Measurements from ENCODE around the gene TCF3.
"Not testable (repeated sequence)": the region's sequence is repeated elsewhere in the genome, so short reads cannot be mapped to it uniquely, and the experiment has no call there.

The TCF3 gene

DNA sequence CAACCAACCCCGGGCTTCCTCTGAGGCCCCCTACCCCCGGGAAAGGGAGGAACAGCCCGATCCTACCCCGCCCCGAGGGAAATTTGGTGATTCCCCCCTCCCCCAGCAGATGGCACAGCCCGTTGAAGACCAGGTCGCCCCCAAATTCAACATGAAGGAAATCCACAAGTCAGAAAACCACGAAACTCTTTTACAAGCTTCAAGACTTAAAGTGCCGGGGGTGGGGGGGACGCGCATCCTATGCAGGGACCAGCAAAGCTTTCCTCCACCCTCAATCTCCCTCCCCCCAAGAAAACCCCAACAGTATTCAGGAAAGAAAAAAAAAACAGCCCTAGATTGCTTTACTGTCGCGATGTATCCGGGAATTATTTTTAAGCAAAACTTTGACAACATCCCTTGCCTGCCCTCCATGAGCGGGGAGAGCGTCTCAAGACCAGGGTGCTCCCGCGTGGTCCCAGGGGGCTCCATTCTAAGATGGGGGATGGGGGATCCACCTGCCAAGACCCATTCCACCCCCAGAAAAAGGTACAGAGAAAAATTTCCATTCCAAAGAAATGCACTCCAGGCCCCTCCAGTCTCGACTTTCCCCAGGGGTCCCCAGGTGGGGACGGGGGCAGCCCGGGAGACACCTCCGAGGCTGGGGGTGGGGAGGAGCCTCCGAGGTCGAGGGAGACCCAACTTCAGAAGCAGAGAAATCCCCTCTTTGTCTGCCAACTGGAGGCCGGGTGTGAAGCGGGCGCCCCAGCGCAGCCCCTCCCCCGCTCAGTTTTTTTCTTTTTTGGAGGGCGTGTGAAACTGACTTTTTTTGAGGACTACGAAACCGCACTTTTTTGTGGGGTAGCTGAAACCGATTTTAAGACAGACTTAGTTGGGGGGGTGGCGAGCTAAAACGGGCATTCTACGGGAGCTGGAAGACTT, 1.5 kb downstream of the TCF3 start:
- peak; percentile 45 to 56 for DNase-seq (ENCODE audit: low read depth in 2 of 2)

DNA sequence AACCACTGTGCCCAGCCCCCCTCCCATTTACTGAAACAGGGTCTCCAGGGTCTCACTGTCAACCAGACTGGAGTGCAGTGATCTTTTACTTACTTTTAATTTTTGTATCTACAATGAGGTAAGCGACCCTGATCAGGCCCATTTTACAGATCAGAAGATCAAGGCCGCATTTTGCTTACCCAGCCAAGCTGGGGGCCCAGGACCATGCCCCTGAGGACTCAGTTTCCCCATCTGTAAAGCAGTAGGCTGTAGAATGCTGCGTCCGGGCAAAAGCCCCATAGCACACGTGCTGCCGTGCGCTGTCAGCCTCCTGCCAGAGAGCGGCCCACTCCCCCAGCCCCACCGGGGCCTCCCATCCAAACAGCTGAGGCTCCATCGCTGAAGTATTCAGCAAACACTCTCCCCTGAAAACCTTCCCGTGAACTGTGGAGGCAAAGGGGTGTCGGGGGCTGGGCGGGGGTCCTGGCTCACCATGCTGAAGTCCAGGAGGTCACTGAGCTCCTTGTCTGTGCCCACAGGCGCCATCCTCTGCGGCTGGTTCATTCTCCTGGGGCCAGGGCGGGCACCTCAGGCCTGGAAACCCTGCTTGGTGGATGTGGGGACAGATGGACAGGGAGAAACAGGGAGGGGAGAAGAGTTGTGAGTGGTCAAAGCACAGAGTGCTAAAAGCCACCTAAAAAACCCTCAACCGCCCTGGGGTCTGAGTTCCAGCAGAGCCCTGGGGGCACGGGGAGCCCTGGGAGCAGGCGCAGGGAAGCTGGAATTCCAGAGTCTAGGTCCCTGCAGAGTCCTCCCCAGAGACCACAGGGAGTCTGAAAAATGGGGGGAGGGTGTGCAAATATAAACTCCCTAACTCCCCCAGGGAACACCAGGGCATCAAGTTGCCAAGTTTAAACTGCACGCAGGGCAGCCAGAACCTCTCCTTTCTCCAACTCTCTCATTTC, 2.4 kb downstream of the TCF3 start:
- no peak for DNase-seq (ENCODE audit: low read depth in 2 of 2)

DNA sequence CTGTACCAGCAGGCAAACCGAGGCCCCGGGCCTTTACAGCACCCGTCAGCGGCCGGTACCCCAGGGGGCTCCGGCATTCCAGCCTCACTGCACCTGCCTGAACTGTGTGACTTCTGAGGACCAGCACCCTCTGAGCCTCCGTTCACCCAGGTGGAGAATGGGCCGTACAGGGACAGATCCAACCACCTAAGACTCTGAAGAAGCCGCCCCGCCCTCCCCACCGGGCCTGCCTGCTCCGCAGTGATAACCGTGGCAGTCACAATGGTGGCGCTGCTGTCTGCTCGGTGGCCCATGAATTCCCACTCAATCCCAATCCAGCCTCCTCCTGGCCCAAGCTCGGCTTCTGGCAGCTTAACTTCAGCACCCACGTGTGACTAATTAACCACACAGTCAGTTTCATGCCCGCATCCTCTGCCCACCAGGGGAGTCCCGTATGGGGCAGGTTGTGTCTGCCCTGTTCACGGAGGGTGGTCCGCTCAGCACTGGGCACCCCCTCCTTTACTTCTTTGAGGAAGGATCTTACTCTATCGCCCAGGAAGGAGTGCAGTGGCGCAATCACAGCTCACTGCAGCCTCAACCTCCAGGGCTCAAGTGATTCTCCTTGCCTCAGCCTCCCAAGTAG, 3.4 kb downstream of the TCF3 start:
- no peak for DNase-seq (ENCODE audit: low read depth in 2 of 2)

DNA sequence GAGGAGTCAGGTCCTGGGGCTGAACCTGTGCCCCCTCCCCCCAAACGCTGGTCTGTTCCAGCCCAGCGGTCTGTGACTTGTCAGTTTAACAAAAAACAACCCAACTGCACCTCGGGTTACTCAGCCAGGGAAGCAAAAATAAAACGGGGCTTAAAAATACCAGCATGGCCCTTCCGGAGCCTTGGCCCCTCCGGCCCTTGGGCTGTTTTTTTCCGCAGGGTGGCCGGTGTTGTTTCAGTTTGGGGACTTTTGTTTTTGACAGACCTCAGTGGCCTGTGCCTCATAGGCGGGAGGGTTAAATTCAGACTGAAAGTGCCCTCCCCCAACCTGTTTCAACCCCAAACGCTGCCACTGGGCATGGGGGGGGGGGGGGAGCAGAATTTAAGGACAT, 4.0 kb downstream of the TCF3 start:
- no peak for DNase-seq (ENCODE audit: low read depth in 2 of 2)

- DNase-seq (ENCODE audit: low read depth in 2 of 2) = no peak
Observed at GRCh38 chr19:1647501-1648458, 4.6 kb downstream of the TCF3 start.

GRCh38 chr19:1646659-1647453, 5.6 kb downstream of the TCF3 start:
- no peak for DNase-seq (ENCODE audit: low read depth in 2 of 2)

DNA sequence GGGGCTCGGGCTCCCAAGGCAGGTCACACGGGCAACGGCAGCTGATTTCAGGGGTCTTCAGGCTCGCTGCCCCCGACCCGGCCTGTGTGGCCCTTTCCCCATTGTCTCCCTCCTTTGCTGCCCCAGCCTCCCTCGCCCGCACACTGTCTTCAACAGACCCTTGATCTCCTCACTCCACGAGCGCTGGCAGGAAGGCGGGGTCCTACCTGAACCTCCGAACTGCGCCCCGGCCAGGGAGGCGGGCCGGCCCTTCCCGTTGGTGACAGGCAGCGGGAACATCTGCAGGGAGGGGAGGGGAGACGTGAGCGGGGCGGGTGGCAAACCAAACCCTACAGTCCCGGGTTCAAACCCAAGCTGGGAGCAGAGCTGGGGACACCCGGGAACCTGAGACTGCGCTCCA, 6.3 kb downstream of the TCF3 start:
- DNase-seq (ENCODE audit: low read depth in 2 of 2) = no peak

GRCh38 chr19:1645299-1645698, 7.1 kb downstream of the TCF3 start:
- DNase-seq (ENCODE audit: low read depth in 2 of 2) = no peak

DNA sequence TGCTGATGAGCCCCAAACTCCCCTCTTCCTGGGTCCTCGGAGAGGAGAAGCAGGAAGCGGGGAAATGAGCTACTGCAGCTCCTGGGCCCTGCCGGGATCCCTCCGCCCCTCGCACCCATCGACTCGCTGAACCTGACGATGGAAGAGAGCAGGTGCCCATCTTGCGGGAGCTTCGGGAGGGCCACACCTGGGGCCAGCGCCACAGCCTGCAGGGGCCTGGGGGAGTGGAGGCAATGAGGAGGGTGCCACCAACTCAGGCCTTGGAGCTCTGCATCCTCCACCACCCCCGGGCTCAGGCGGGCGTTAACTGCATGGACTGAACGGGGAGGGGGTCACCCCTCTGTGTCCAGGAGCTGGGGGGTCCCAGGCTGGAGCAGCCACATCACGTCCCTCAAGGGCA, 8.3 kb downstream of the TCF3 start:
- no peak for DNase-seq (ENCODE audit: low read depth in 2 of 2)

DNA sequence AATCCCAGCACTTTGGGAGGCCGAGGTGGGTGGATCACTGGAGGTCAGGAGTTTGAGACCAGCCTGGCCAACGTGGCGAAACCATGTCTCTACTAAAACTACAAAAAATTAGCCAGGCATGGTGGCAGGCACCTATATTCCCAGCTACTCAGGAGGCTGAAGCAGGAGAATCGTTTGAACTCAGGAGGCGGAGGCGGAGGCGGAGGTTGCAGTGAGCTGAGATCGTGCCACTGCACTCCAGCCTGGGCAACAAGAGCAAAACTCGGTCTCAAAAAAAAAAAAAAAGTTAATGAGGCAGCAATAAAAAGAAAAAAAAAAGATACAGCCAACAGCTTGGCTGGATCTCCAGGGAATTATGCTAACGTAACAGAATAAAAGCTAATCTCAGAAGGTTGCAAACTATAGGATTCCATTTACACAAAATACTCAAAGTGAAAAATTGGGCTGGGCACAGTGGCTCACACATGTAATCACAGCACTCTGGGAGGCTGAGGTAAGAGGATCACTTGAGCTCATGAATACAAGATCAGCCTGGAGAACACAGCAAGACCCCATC, 11.4 kb downstream of the TCF3 start:
- DNase-seq (ENCODE audit: low read depth in 2 of 2) = not testable (repeated sequence)

DNA sequence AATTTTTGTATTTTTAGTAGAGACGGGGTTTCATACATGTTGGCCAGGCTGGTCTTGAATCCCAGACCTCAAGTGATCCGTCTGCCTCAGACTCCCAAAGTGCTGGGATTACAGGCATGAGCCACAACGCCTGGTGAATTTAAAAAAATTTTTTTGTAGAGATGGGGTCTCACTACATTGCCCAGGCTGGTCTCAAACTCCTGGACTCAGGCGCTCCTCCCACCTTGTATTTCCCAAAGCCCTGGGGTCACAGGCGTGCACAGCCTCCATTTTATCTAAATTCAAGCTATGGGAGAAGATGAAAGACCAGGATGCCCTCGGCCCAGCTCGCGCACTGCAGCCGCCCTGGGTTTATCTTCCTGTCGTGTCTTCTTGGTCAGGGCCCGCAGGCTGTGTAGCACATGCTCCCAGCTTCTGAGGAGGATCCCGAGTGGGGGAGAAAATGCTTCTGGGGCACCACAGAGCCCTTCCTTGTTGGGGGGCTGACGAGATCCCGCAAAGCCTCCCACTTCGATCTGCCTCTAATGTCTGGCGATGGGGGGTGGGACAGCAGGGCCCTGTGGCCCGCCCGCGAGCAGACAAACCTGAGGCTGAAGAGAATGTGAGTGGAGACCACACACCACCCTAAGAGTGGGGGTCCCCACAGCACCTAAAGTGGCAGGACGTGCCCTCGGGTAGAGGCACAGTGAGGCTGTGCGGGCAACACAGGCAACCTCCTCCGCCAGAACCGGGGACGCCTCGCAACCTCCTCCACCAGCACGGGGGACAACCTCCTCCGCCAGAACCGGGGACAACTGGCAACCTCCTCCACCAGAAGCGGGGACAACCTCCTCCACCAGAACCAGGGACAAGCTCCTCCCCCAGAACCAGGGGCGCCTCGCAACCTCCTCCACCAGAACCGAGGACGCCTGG, 15.8 kb downstream of the TCF3 start:
- DNase-seq (ENCODE audit: low read depth in 2 of 2) = no peak

DNA sequence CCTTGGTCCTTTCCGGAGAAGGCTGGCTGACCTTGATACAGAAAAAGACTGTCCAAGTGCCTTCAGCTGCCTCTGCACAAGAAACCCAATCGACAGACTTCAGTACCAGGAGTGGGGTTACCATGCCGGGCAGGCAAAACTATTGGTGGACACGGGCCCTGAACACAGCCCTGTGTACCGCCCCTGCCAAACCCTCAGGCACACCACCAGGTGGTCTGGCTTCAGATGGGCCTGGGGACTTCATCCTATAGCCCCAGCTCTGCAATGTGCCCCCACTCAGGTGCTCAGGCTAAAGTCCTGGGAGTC, 17.5 kb downstream of the TCF3 start:
- no peak for DNase-seq (ENCODE audit: low read depth in 2 of 2)

GRCh38 chr19:1634242-1634937, 18.0 kb downstream of the TCF3 start:
- DNase-seq (ENCODE audit: low read depth in 2 of 2) = no peak

DNA sequence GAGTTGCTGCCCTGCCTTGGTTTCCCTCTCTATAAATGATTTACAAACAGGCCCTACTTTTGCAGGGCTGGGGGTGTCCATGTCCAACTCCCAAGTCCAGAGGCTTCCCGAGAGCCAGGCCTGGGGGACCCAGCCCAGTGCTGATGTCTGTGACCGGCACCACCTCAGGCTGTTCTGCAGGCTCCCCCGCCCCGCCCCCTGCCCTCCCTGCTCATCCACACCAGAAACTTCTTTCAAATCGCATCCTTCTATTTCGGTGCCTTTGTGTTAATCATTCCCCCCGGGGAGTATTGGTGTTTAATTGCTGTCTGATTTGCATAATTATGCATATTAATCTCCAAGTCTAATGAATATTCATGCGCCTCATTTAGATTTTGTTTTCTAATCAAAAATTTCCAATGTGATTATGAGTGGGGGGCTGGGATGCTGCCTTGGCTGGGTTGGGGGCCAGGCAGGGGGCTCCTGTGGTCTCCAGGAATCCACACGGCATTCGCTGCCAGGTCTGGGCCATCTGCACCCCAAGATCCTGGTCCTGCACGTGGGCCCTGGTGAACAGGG, 19.1 kb downstream of the TCF3 start:
- DNase-seq (ENCODE audit: low read depth in 2 of 2) = no peak

DNA sequence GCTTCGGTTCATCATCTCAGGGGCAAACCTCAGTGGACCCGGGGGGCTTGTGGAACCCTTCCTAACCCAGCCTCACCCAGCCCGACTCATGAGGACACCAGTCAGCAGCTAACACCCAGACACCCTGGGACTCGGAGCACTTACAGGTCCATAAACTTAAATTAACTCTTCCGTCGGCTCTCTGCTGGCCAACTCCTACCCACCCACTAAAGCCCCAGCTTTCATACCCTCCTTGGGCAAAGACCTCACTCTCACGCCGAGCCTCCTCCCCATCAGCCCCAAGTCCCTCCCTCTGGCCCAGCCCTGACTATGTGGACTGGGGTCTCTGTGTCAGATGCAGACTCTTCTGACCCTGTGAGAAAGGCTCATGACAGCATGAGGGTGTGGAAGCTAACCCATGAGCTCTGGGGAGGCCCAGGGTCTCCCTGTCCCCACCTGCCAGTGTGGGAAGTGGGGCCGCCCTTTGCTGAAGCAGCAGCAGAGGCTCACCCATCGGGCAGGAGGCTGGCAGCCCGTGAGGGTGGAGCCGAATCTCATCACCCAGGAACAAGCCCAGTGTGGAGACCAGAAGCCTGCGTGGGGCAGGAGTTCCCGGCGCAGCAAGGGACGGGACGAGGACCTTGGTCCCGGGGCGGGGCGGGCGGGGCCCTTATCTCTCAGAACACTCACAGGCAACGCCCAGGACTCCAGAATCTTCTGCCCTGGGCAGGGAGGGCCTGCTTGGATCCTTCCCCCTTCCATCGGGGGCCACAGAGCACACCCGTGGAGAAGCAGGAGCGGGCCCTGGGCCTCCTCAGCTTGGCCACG, 19.8 kb downstream of the TCF3 start:
- no peak for DNase-seq (ENCODE audit: low read depth in 2 of 2)

DNA sequence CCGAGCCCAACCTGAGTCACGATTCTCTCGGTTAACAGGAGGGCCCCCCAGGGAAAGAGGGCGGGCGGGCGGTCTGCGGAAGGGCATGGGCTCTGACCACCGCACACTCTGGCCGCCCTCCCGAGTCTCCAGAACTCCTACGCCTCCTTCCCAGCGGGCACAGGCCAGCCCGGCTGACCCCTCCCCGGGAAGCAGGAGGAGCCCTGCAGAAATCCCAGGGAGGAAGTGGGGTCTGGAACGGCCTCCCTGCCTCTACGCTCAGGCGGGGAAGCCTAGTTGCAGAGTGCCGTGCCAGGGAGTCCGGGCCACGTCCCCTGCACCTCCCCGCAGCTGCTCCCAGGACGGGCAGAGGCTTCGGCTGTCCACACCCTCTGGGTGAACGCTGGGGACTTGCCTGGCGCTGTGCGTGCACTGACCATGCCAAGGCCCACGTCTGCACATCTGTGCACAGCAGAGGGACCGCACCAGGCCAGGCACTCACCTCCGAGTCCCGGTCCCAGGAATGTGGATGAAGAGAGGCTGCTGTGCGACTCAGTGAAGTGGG, 20.8 kb downstream of the TCF3 start:
- DNase-seq (ENCODE audit: low read depth in 2 of 2) = no peak

GRCh38 chr19:1630811-1631210, 21.6 kb downstream of the TCF3 start:
- no peak for DNase-seq (ENCODE audit: low read depth in 2 of 2)
